Cardiac septum (tissue), 1 donor: Measurements from ENCODE around the gene S100P. TPM values are rescaled to one million over a fixed set of nuclear protein-coding genes. Genes with fewer than 3 reads are reported as not detected.
A peak's percentile ranks its signal among the peaks of the same experiment; 100 is the strongest.

Experiments
- DNase-seq: peaks from one replicate; pipeline ENCODE4 v3.0.0-alpha.2; 2020; ENCODE audit warnings: low spot score
- intact Hi-C: fragments of 100-400 bp; cut with DNase I; formaldehyde crosslinking; loops from one replicate; pipeline ENCODE4 v1.14.0; 2022
- total RNA-seq: library from RNA; stranded (reverse); fragmentation: NEBNext Ultra II Directional; extraction: Animal tissue kit (Norgen Biotek cat#: 25700); gene quantifications from one replicate; pipeline ENCODE4 v1.2.1, GENCODE V29; 2021
- donor health status: DM: no; HTN: no; CAD: no.

S100P gene
- total RNA-seq, 1 donor from 2014 or later = 2.8 TPM

DNA sequence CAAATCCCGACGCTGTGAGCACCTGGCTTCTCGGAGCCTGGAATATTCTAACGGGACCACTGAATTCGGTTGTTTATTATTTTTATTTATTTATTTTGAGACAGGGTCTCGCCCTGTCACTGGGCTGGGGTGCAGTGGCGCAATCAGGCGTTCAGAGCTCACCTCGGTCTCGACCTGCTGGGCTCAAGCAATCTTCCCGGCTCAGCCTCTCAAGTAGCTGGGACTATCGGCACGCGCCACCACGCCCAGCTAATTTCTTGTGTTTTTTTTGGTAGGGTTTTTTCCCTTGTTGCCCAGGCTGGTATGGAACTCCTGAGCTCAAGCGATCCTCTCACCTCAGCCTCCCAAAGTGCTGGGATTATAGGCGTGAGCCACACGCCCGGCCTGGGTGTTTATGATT lies 21.5 kb upstream of the S100P start:
- no peak for DNase-seq
- intact Hi-C loops = loop anchor here (2.0 to 10.0 kb wide), 2 partner anchors 31 to 97 kb away; partner anchors contain the start of genes MAN2B2 and MRFAP1

GRCh38 chr4:6672541-6673190 lies 21.0 kb upstream of the S100P start:
- peak; percentile 58 for DNase-seq

GRCh38 chr4:6673191-6673659 lies 20.5 kb upstream of the S100P start:
- peak; percentile 49 for DNase-seq
- intact Hi-C loops = loop anchor here (2.0 to 10.0 kb wide), 2 partner anchors 32 to 98 kb away; partner anchors contain the start of genes MAN2B2 and MRFAP1

More at GRCh38 chr4:6672541-6673190, 21.0 kb upstream of the S100P start:
- intact Hi-C loops = loop anchor here (2.0 to 10.0 kb wide), 2 partner anchors 32 to 98 kb away; partner anchors contain the start of genes MAN2B2 and MRFAP1

- peak; percentile 96 for DNase-seq
- intact Hi-C loops = loop anchor here (2.0 to 10.0 kb wide), 3 partner anchors 33 to 99 kb away; partner anchors contain the start of genes MAN2B2, MRFAP1 and MRFAP1L1
Measured at GRCh38 chr4:6673660-6674499, 19.8 kb upstream of the S100P start.

DNA sequence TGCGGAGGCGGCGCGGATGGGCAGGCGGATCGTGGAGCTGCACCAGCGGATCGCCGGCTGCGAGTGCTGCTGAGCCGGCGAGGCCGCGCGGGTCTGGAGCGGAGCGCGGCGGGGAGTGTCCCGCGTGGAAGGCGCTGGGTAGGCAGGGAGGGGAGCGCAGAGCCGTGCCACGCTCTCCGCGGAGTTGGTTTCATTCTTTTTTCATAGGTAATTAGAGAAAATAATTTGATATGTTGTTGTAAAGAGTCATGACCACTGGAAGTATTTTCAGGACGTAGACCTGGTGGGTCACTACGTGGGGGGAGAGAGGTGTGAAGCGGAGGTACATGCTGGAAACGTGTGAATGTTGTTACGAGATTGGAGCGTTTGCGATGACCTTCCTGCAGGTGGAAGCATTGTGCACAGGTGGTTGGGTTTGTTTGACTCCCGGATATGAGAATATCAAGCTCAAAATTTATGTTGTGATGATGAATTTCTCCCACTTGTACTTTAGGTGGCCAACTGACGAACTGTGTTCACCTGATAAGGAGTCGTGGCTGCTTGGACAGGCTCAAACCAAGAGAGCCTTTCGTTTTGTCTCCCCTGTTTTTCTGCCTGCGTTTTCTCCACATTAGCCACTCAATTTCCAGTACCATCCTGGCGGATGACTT lies 19.1 kb upstream of the S100P start:
- intact Hi-C loops = loop anchor here (2.0 to 10.0 kb wide), 2 partner anchors 34 to 100 kb away; partner anchors contain the start of genes MAN2B2 and MRFAP1L1
- peak; percentile 57 for DNase-seq

DNA sequence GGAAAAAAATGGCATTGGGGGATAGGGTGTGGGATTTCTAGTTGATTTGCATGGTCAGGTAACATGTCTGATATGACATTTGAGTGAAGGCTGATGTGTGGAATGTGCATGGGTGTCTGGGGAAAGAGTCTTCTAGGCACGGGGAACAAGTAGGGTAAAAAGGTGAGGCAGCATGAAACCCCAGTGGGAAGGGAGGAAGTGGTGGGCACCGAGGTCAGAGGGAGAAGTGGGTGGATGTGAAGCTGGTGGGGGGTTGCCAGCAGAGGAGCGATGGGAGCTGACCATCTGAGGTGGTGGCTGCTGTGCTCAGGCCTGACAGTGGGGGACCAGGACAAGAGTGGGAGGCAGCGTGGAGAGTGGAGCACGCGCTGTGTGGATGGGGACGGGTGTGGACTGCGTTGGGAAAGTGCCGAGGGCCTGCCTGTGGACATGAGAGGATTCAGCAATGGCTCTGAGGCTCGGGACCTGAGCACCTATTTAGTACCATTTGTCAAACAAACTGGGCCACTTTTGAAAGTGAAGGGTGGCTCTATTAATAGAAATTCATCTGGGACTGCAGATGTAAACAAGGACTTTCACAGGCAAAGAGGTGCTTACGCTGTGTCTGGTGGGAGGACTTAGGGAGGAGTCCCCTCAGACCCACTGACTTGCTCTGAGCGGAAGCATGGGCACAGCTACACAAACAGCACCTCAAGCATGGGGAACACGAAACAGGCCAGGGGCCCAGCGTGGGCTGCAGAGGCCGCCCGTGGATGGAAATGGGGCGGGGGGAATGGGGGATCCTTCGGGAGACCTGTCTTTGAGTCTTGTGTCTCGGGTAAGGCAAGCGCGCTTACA lies 16.7 kb upstream of the S100P start:
- intact Hi-C loops = loop anchor here (10.0 kb wide), 1 partner anchor 102 kb away; the partner anchor contains the start of gene MAN2B2
- DNase-seq = no peak

GRCh38 chr4:6680372-6681034 lies 13.2 kb upstream of the S100P start:
- intact Hi-C loops = no loop called here

GRCh38 chr4:6681191-6681590 lies 12.5 kb upstream of the S100P start:
- DNase-seq = no peak
- intact Hi-C loops = no loop called here

More at GRCh38 chr4:6680372-6681034, 13.2 kb upstream of the S100P start:
- DNase-seq = no peak

- intact Hi-C loops = no loop called here
- DNase-seq = no peak
Measured at GRCh38 chr4:6682862-6683590, 10.7 kb upstream of the S100P start.

- intact Hi-C loops = no loop called here
- no peak for DNase-seq
Measured at GRCh38 chr4:6684656-6685055, 9.0 kb upstream of the S100P start.

GRCh38 chr4:6686104-6686787 lies 7.4 kb upstream of the S100P start:
- intact Hi-C loops = no loop called here
- DNase-seq = no peak

DNA sequence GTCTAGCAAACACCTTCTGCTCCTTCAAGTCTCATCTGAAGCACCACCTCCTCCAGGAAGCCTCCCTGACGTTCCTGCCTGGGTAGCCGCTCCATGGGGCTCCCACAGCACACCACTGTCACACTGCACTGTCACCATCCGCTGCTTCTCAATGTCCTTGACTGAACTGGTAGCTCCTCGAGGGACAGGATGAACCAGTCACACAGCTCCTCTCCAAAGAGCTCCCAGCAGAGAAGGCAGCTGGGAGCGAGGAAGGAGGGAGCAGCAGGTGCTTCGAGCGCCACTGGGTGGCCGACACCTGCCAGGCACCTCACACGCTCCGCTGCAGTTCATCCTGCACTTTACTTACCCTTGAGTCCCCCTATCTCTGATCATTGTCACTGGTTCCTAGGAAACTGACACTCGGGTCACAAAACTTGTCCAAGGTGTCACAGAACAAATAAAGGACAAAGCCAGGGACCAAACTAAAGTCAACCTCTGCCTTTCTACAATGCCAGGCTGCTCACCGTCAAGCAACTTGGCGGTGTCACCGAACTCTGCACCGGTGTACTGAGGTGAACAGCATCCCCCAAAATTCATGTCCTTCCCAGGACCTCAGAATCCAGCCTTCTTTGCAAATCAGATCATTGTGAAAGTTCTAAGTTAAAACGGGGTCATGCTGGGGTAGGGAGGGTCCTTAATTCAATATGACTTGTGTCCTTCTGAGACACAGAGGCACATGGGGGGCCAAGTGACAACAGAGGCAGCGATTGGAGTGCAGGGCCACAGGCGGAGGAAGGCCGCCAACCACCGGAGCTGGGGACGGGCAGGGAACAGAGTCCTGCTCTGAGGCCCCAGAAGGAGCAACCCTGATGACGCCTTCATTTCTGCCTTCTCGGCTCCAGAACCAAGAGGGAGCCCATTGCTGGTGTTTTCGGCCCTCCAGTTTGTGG lies 5.5 kb upstream of the S100P start:
- intact Hi-C loops = no loop called here
- DNase-seq = no peak

DNA sequence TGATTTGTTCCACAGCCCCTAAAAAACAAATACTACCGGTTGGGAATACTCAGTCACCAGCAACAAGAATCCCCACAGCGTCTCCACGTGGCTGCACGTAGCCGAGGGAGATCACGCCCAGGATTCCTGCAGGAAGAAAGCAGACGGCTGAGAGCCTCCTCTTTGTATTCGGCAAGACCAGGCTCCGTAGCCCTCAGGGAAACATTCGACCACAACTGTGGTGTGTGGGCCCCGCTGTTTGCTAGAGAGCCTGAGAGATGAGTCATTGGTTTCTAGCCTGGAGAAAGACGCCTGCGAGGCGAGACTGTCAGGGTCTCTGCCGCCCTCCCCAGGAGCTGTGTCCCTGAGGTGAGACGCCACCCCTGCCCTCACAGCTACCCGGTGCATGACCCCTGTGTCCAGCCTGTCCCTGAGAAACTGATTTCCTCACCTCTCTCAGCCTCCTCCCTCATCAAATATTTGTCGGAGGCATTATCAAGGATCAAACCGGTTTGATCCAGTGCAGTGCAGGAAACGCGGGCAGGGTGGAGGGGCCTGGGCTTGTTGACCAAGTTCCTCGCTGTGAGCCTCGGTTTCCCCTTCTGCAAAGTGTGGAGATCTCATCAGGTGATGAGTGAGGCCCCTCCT lies 4.7 kb upstream of the S100P start:
- intact Hi-C loops = no loop called here
- DNase-seq = no peak

DNA sequence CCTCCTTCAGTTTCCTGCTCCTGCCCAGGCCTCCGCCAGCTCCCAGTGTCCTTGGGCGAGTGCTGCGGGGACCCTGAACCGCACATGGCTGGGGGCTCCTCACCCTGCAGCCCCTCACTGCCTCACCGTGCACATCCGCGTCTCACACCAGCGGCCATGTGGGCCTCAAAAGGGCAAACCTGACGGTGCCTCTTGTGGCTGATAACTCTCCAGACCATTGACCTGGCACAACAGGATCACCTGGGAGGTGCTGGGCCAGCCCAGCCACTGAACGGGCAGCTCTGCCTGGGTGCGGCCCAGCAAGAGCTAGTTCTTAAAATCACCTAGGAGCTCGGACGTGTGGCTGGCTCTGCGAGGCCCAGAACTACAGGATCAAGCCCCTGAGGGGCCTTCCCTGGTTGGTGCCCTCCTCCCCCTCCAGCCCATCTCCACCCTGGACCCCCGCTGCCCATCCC lies 4.1 kb upstream of the S100P start:
- DNase-seq = no peak
- intact Hi-C loops = no loop called here

GRCh38 chr4:6692379-6692778 lies 1.3 kb upstream of the S100P start:
- DNase-seq = no peak
- intact Hi-C loops = no loop called here

- DNase-seq = no peak
Measured at GRCh38 chr4:6692806-6693205, 872 bp upstream of the S100P start.

More at GRCh38 chr4:6692806-6693205, 872 bp upstream of the S100P start:
- intact Hi-C loops = no loop called here
